ENCODE data around the gene PSEN1.

GRCh38 chr14:73221945-73222344 lies 85.6 kb downstream of the PSEN1 start:
- TF ChIP-seq CTCF (IDR thresholded peaks at IDR 0.05) (no peak), POLR2A (IDR thresholded peaks at IDR 0.05) (no peak)
